HepG2 (cell line): ENCODE measurements around the gene INPP1. TPM values are rescaled to one million over a fixed set of nuclear protein-coding genes. Genes with fewer than 3 reads are reported as not detected.

Experiments used
- HMG20B ChIP-seq: conservative IDR thresholded peaks from 2 replicates; pipeline ENCODE4 v1.6.1; 2016; ENCODE audit warnings: missing genetic modification reagents, missing compliant biosample characterization
- KDM4B ChIP-seq: sonication (generic); formaldehyde crosslinking; IDR thresholded peaks from 2 replicates; pipeline ENCODE4 v1.4.0; 2020; ENCODE audit warnings: missing genetic modification reagents
- MBNL3 ChIP-seq: fragments of 250-450 bp; sonication (Bioruptor Pico); conservative IDR thresholded peaks from 2 replicates; pipeline ENCODE4 v1.8.0; 2022; ENCODE audit warnings: mild to moderate bottlenecking, inconsistent platforms
- NFYC ChIP-seq: IDR thresholded peaks from 2 replicates; pipeline ENCODE4 v1.6.1; 2016; ENCODE audit warnings: missing genetic modification reagents, missing compliant biosample characterization
- SMAD1 ChIP-seq: sonication (generic); formaldehyde crosslinking; IDR thresholded peaks from 2 replicates; pipeline ENCODE4 v1.4.0; 2020; ENCODE audit warnings: missing genetic modification reagents, low read depth, mild to moderate bottlenecking, borderline replicate concordance
- SMYD3 ChIP-seq: sonication (generic); formaldehyde crosslinking; IDR thresholded peaks from 2 replicates; pipeline ENCODE4 v1.8.1; 2023; ENCODE audit warnings: mild to moderate bottlenecking, missing genetic modification reagents
- SRF ChIP-seq: IDR thresholded peaks from 2 replicates; pipeline ENCODE4 v1.6.1; 2011; ENCODE audit warnings: mild to moderate bottlenecking, low read depth, low read length, moderate library complexity
- ZBTB38 ChIP-seq: sonication (generic); formaldehyde crosslinking; IDR thresholded peaks from 2 replicates; pipeline ENCODE4 v1.5.1; 2020; ENCODE audit warnings: mild to moderate bottlenecking, missing genetic modification reagents
- ZNF234 ChIP-seq: sonication (generic); formaldehyde crosslinking; conservative IDR thresholded peaks from 2 replicates; pipeline ENCODE4 v1.5.1; 2020; ENCODE audit warnings: mild to moderate bottlenecking, missing genetic modification reagents
- ZNF235 ChIP-seq: sonication (generic); formaldehyde crosslinking; IDR thresholded peaks from 2 replicates; pipeline ENCODE4 v1.8.1; 2023; ENCODE audit warnings: mild to moderate bottlenecking, missing genetic modification reagents, borderline replicate concordance
- ZNF589 ChIP-seq: sonication (generic); formaldehyde crosslinking; conservative IDR thresholded peaks from 2 replicates; pipeline ENCODE4 v1.8.0; 2022; ENCODE audit warnings: mild to moderate bottlenecking, moderate library complexity, missing genetic modification reagents
- ZNF773 ChIP-seq: sonication (generic); formaldehyde crosslinking; IDR thresholded peaks from 2 replicates; pipeline ENCODE4 v1.4.0; 2020; ENCODE audit warnings: missing genetic modification reagents, borderline replicate concordance
- ZNF891 ChIP-seq: sonication (generic); formaldehyde crosslinking; IDR thresholded peaks from 2 replicates; pipeline ENCODE4 v1.5.0; 2020; ENCODE audit warnings: mild to moderate bottlenecking, missing genetic modification reagents
- polyA plus RNA-seq, 8 experiments: library from polyadenylated mRNA; depleted of rRNA in 3 of 8; stranded (reverse) in 7 of 8; unstranded in 1 of 8; fragments of >200 nt; fragmentation: Illumina TruSeq in 4 of 8; extraction: Trizol in 4 of 8; gene quantifications; 2 replicates each; pipeline versions ENCODE4 v1.2.1 to v1.2.3, GENCODE V29; 2011 to 2016; ENCODE audit warnings: low read depth in 4 of 8, missing spikeins in 1 of 8, mixed read lengths in 1 of 8; ENCODE audit not compliant: insufficient read depth in 1 of 8
- total RNA-seq, 5 experiments: library from RNA; depleted of rRNA; stranded (reverse); fragments of >200 nt; fragmentation: Illumina TruSeq; extraction: Trizol; gene quantifications; 2 replicates each; pipeline ENCODE4 v1.2.3, GENCODE V29; 2016; ENCODE audit warnings: low read depth in 1 of 5
- TF ChIP-seq, protein P1 (sequence below): sonication (generic); formaldehyde crosslinking; IDR thresholded peaks from 2 replicates; pipeline ENCODE4 v1.4.0; 2020; ENCODE audit warnings: missing genetic modification reagents, borderline replicate concordance
- TF ChIP-seq, protein P2 (sequence below): sonication (generic); formaldehyde crosslinking; IDR thresholded peaks from 2 replicates; pipeline ENCODE4 v1.4.0; 2020; ENCODE audit warnings: missing genetic modification reagents
- TF ChIP-seq, protein P3 (sequence below): sonication (generic); formaldehyde crosslinking; IDR thresholded peaks from 2 replicates; pipeline ENCODE4 v1.4.0; 2020; ENCODE audit warnings: mild to moderate bottlenecking, missing genetic modification reagents, borderline replicate concordance

The INPP1 gene
- total and polyA plus RNA-seq, 2 of the 13 experiments (the other 11 are each of a cell fraction or from before 2014, with no cell fraction given): 10.0 to 13.3 TPM

DNA sequence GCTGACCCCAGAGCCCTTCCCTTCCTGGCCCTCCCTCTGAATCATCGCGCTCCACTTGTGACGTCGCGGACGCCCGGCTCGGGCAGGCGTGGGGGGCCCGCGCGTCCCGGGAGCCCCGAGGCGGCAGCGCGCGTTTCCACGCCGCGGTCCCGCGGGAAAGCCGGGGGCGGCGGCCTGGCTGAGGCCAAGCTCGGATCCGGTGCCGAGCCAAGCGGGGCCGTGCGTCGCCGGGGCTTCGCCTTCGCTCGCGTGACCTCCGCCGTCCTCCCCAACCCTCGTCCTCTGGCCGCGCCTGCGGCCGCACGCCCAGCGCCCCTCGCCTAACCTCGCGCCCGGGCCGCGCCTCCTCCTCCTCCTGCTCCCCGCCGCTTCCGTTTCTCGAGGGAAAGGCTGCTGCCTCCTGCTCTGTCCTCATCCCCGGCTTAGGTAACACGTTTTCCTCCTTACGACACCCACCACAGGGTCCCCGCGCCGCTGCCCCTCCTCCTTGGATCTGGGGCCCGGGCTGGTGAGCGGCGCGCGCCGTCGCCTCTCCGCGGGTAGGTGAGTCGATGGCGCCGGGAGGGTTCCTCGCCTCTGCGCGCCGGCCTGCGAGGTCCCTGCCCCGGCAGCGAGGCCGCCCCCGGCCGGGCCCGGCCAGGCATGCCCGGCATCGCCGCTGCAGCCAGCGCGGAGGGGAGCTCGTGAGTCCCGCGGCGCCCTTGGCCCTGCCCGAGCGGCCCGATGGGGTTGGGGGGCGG is at the start of gene INPP1 (continued):
- peak; percentile 84; the same call in 1 of the 2 replicates for TF ChIP-seq ZNF234 (CRISPR knock-in tag)
- peak; percentile 89; the same call in 1 of the 2 replicates for TF ChIP-seq SMYD3 (CRISPR knock-in tag)
- TF ChIP-seq KDM4B (CRISPR knock-in tag): no peak
- TF ChIP-seq ZNF891 (CRISPR knock-in tag): no peak
- TF ChIP-seq ZNF235 (CRISPR knock-in tag): peak; percentile 30; the same call in 1 of the 2 replicates
- TF ChIP-seq, protein P1, sequence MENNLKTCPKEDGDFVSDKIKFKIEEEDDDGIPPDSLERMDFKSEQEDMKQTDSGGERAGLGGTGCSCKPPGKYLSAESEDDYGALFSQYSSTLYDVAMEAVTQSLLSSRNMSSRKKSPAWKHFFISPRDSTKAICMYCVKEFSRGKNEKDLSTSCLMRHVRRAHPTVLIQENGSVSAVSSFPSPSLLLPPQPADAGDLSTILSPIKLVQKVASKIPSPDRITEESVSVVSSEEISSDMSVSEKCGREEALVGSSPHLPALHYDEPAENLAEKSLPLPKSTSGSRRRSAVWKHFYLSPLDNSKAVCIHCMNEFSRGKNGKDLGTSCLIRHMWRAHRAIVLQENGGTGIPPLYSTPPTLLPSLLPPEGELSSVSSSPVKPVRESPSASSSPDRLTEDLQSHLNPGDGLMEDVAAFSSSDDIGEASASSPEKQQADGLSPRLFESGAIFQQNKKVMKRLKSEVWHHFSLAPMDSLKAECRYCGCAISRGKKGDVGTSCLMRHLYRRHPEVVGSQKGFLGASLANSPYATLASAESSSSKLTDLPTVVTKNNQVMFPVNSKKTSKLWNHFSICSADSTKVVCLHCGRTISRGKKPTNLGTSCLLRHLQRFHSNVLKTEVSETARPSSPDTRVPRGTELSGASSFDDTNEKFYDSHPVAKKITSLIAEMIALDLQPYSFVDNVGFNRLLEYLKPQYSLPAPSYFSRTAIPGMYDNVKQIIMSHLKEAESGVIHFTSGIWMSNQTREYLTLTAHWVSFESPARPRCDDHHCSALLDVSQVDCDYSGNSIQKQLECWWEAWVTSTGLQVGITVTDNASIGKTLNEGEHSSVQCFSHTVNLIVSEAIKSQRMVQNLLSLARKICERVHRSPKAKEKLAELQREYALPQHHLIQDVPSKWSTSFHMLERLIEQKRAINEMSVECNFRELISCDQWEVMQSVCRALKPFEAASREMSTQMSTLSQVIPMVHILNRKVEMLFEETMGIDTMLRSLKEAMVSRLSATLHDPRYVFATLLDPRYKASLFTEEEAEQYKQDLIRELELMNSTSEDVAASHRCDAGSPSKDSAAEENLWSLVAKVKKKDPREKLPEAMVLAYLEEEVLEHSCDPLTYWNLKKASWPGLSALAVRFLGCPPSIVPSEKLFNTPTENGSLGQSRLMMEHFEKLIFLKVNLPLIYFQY (CRISPR knock-in tag): no peak
- TF ChIP-seq, protein P2, sequence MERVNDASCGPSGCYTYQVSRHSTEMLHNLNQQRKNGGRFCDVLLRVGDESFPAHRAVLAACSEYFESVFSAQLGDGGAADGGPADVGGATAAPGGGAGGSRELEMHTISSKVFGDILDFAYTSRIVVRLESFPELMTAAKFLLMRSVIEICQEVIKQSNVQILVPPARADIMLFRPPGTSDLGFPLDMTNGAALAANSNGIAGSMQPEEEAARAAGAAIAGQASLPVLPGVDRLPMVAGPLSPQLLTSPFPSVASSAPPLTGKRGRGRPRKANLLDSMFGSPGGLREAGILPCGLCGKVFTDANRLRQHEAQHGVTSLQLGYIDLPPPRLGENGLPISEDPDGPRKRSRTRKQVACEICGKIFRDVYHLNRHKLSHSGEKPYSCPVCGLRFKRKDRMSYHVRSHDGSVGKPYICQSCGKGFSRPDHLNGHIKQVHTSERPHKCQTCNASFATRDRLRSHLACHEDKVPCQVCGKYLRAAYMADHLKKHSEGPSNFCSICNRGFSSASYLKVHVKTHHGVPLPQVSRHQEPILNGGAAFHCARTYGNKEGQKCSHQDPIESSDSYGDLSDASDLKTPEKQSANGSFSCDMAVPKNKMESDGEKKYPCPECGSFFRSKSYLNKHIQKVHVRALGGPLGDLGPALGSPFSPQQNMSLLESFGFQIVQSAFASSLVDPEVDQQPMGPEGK (CRISPR knock-in tag): no peak
- TF ChIP-seq NFYC: peak; percentile 43; the same call in 1 of the 2 replicates
- TF ChIP-seq HMG20B (CRISPR knock-in tag): no peak
- TF ChIP-seq ZNF589 (CRISPR knock-in tag): 0 out of 2 replicates have a peak, but pooled peaks have one; percentile 77
- no peak for TF ChIP-seq MBNL3 (CRISPR knock-in tag)
- TF ChIP-seq, protein P3, sequence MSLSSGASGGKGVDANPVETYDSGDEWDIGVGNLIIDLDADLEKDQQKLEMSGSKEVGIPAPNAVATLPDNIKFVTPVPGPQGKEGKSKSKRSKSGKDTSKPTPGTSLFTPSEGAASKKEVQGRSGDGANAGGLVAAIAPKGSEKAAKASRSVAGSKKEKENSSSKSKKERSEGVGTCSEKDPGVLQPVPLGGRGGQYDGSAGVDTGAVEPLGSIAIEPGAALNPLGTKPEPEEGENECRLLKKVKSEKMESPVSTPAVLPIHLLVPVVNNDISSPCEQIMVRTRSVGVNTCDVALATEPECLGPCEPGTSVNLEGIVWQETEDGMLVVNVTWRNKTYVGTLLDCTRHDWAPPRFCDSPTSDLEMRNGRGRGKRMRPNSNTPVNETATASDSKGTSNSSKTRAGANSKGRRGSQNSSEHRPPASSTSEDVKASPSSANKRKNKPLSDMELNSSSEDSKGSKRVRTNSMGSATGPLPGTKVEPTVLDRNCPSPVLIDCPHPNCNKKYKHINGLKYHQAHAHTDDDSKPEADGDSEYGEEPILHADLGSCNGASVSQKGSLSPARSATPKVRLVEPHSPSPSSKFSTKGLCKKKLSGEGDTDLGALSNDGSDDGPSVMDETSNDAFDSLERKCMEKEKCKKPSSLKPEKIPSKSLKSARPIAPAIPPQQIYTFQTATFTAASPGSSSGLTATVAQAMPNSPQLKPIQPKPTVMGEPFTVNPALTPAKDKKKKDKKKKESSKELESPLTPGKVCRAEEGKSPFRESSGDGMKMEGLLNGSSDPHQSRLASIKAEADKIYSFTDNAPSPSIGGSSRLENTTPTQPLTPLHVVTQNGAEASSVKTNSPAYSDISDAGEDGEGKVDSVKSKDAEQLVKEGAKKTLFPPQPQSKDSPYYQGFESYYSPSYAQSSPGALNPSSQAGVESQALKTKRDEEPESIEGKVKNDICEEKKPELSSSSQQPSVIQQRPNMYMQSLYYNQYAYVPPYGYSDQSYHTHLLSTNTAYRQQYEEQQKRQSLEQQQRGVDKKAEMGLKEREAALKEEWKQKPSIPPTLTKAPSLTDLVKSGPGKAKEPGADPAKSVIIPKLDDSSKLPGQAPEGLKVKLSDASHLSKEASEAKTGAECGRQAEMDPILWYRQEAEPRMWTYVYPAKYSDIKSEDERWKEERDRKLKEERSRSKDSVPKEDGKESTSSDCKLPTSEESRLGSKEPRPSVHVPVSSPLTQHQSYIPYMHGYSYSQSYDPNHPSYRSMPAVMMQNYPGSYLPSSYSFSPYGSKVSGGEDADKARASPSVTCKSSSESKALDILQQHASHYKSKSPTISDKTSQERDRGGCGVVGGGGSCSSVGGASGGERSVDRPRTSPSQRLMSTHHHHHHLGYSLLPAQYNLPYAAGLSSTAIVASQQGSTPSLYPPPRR (CRISPR knock-in tag): peak; percentile 13; the same call in 1 of the 2 replicates
- TF ChIP-seq SRF: no peak
- TF ChIP-seq SMAD1 (CRISPR knock-in tag): peak; percentile 90; the same call in 1 of the 2 replicates
- TF ChIP-seq ZBTB38 (CRISPR knock-in tag): no peak; the same call in 1 of the 2 replicates
- TF ChIP-seq ZNF773 (CRISPR knock-in tag): 0 out of 2 replicates have a peak, but pooled peaks have one; percentile 55
